IMR-90 (cell line): ENCODE data around the gene PRLH. TPM values are rescaled to one million over a fixed set of nuclear protein-coding genes. Genes with fewer than 3 reads are reported as not detected.

ENCODE experiments used
- ATAC-seq: fragments of 200-7000 bp; cut with Tn5 transposase; 2 replicates; pipeline ENCODE4 v1.9.1; 2020; ENCODE audit warnings: low read depth, mild to moderate bottlenecking, moderate library complexity
- BruUV-seq: library from RNA; stranded (reverse); fragments of 400-500 nt; replicated peaks from 2 replicates; lab custom pipeline; 2021; lab: Mats Ljungman, UMichigan
- CTCF ChIA-PET: fragments of 300-600 bp; formaldehyde crosslinking; extraction: SDS; loops from one replicate; lab custom pipeline; 2021; ENCODE audit warnings: antibody characterized with exemption; lab: Yijun Ruan, JAX
- POLR2A ChIA-PET: fragments of 300-600 bp; sonication (Branson Sonifier 250); formaldehyde crosslinking; loops from one replicate; lab custom pipeline; 2022; ENCODE audit warnings: antibody characterized with exemption; ENCODE audit not compliant: unreplicated experiment; lab: Charles Lee
- DNase-seq: peaks from one replicate; pipeline ENCODE4 v3.0.0; 2013
- H2AFZ ChIP-seq: replicated peaks from 2 replicates; pipeline ENCODE3; 2013; ENCODE audit warnings: low read length, mild to moderate bottlenecking; ENCODE audit not compliant: poor library complexity
- H2AK5ac ChIP-seq: 2 replicates; pipeline ENCODE4 v1.6.1; 2013; ENCODE audit warnings: low read depth, low read length, inconsistent platforms
- H2AK9ac ChIP-seq: replicated peaks from 2 replicates; pipeline ENCODE3; 2013; ENCODE audit warnings: mild to moderate bottlenecking, low read depth, low read length, moderate library complexity; ENCODE audit not compliant: poor library complexity
- H2BK120ac ChIP-seq: 2 replicates; pipeline ENCODE4 v1.6.1; 2013; ENCODE audit warnings: low read depth, low read length, inconsistent platforms
- H2BK15ac ChIP-seq: 3 replicates; pipeline ENCODE4 v1.6.1; 2013; ENCODE audit warnings: low read depth, low read length, inconsistent platforms
- H2BK20ac ChIP-seq: 2 replicates; pipeline ENCODE4 v1.6.1; 2013; ENCODE audit warnings: low read depth, mild to moderate bottlenecking, inconsistent platforms, low read length, moderate library complexity
- H2BK5ac ChIP-seq: 2 replicates; pipeline ENCODE4 v1.6.1; 2013; ENCODE audit warnings: mild to moderate bottlenecking, low read depth, low read length, inconsistent platforms; ENCODE audit not compliant: poor library complexity, severe bottlenecking
- H3K14ac ChIP-seq: replicated peaks from 2 replicates; pipeline ENCODE4 v1.6.1; 2013; ENCODE audit warnings: low read depth, low read length, inconsistent platforms
- H3K18ac ChIP-seq: 2 replicates; pipeline ENCODE4 v1.6.1; 2013; ENCODE audit warnings: low read depth, low read length, control low read depth
- H3K23ac ChIP-seq: 2 replicates; pipeline ENCODE4 v1.6.1; 2013; ENCODE audit warnings: low read depth, low read length, inconsistent platforms
- H3K27ac ChIP-seq: 2 replicates; pipeline ENCODE4 v1.5.1; 2013; ENCODE audit warnings: mild to moderate bottlenecking, control low read depth, low read length; ENCODE audit not compliant: insufficient read depth
- H3K27me3 ChIP-seq: 2 replicates; pipeline ENCODE4 v1.6.1; 2013; ENCODE audit warnings: low read length; ENCODE audit not compliant: control insufficient read depth, insufficient read depth
- H3K36me3 ChIP-seq: 2 replicates; pipeline ENCODE4 v1.6.1; 2013; ENCODE audit warnings: low read length, mixed read lengths; ENCODE audit not compliant: control insufficient read depth, insufficient read depth
- H3K4ac ChIP-seq: 2 replicates; pipeline ENCODE4 v1.6.1; 2013; ENCODE audit warnings: low read depth, low read length, inconsistent platforms
- H3K4me1 ChIP-seq: 2 replicates; pipeline ENCODE4 v1.6.1; 2013; ENCODE audit warnings: low read length, mixed read lengths; ENCODE audit not compliant: control insufficient read depth, insufficient read depth
- H3K4me2 ChIP-seq: 2 replicates; pipeline ENCODE4 v1.6.1; 2013; ENCODE audit warnings: low read depth, mild to moderate bottlenecking, control low read depth, low read length, moderate library complexity
- H3K4me3 ChIP-seq: 2 replicates; pipeline ENCODE4 v1.5.1; 2013; ENCODE audit warnings: low read depth, mild to moderate bottlenecking, control low read depth, low read length, moderate library complexity; ENCODE audit not compliant: insufficient read depth
- H3K56ac ChIP-seq: 2 replicates; pipeline ENCODE4 v1.6.1; 2013; ENCODE audit warnings: low read length, inconsistent platforms; ENCODE audit not compliant: insufficient read depth; ENCODE audit errors: extremely low read depth
- H3K79me1 ChIP-seq, 2 experiments: 2 replicates each; pipeline ENCODE4 v1.6.1; 2013; ENCODE audit warnings: low read length in 2 of 2, inconsistent platforms in 1 of 2, low read depth in 1 of 2
- H3K9ac ChIP-seq: 2 replicates; pipeline ENCODE4 v1.6.1; 2013; ENCODE audit warnings: low read depth, low read length, control low read depth
- H3K9me1 ChIP-seq: 2 replicates; pipeline ENCODE4 v1.6.1; 2013; ENCODE audit warnings: low read length, inconsistent platforms; ENCODE audit not compliant: insufficient read depth
- H3K9me3 ChIP-seq: 2 replicates; pipeline ENCODE4 v1.6.1; 2013; ENCODE audit warnings: low read length; ENCODE audit not compliant: control insufficient read depth, insufficient read depth
- H4K20me1 ChIP-seq: 2 replicates; pipeline ENCODE4 v1.6.1; 2013; ENCODE audit warnings: low read length, inconsistent platforms; ENCODE audit not compliant: insufficient read depth
- H4K5ac ChIP-seq: 2 replicates; pipeline ENCODE4 v1.6.1; 2013; ENCODE audit warnings: mild to moderate bottlenecking, low read depth, low read length, control low read depth
- H4K8ac ChIP-seq, 2 experiments: 2 replicates each; pipeline ENCODE4 v1.6.1; 2013; ENCODE audit warnings: low read depth in 2 of 2, low read length in 2 of 2, control low read depth in 1 of 2, inconsistent platforms in 1 of 2
- H4K91ac ChIP-seq: 2 replicates; pipeline ENCODE4 v1.6.1; 2013; ENCODE audit warnings: low read depth, low read length, inconsistent platforms; ENCODE audit not compliant: insufficient read depth
- BHLHE40 ChIP-seq: fragments of 150-350 bp; IDR thresholded peaks from 2 replicates; pipeline ENCODE4 v1.6.1; 2016; ENCODE audit warnings: mild to moderate bottlenecking, low read depth, low read length
- CEBPB ChIP-seq: IDR thresholded peaks from 2 replicates; pipeline ENCODE4 v1.6.1; 2012; ENCODE audit warnings: low read depth, low read length, improper control_type of control experiment
- CHD1 ChIP-seq: IDR thresholded peaks from 2 replicates; pipeline ENCODE4 v1.6.1; 2012; ENCODE audit warnings: low read depth, low read length, improper control_type of control experiment
- FOS ChIP-seq: fragments of 150-350 bp; IDR thresholded peaks from 2 replicates; pipeline ENCODE4 v1.6.1; 2016; ENCODE audit warnings: low read depth, low read length
- MAFK ChIP-seq: IDR thresholded peaks from 2 replicates; pipeline ENCODE4 v1.6.1; 2012; ENCODE audit warnings: low read depth, low read length, improper control_type of control experiment
- MAZ ChIP-seq: IDR thresholded peaks from 2 replicates; pipeline ENCODE4 v1.6.1; 2012; ENCODE audit warnings: low read depth, mild to moderate bottlenecking, low read length, improper control_type of control experiment, moderate library complexity, borderline replicate concordance
- POLR2A ChIP-seq: IDR thresholded peaks from 2 replicates; pipeline ENCODE4 v1.6.1; 2012; ENCODE audit warnings: mild to moderate bottlenecking, low read depth, low read length
- RAD21 ChIP-seq: IDR thresholded peaks from 2 replicates; pipeline ENCODE4 v1.6.1; 2012; ENCODE audit warnings: low read length, improper control_type of control experiment
- RFX5 ChIP-seq: IDR thresholded peaks from 2 replicates; pipeline ENCODE4 v1.8.0; 2012; ENCODE audit warnings: low read depth, mild to moderate bottlenecking, low read length, moderate library complexity
- whole genome bisulfite sequencing, 2 experiments: methylation state at CpG; one replicate each; pipeline versions ENCODE4 v1.1.5 to v1.1.7; 2013; ENCODE audit warnings: missing lambda C conversion rate in 2 of 2; ENCODE audit not compliant: insufficient read length in 1 of 2; ENCODE audit errors: extremely low coverage in 2 of 2; 5-methylcytosine and 5-hydroxymethylcytosine counted together
- dilution Hi-C: fragments of 300-500 bp; cut with HindIII; formaldehyde crosslinking; loops from one replicate; pipeline ENCODE4 v1.14.3; 2018; ENCODE audit warnings: low sequenced_read_pairs; ENCODE audit not compliant: unreplicated experiment
- in situ Hi-C: fragments of 300-500 bp; cut with MboI; formaldehyde crosslinking; loops from 3 replicates; pipeline ENCODE4 v1.14.3; 2019; ENCODE audit warnings: low sequenced_read_pairs, inconsistent platforms, mixed read lengths
- intact Hi-C: fragments of 100-400 bp; cut with micrococcal nuclease; formaldehyde crosslinking; loops from 2 replicates; pipeline ENCODE4 v1.10.0; 2022
- polyA plus RNA-seq, 3 experiments: library from polyadenylated mRNA; depleted of rRNA; stranded (reverse); fragments of >200 nt; gene quantifications; 2 replicates each; pipeline ENCODE4 v1.2.3, GENCODE V29; 2012; ENCODE audit warnings: low replicate concordance in 1 of 3
- total RNA-seq: library from RNA; depleted of rRNA; stranded (reverse); fragments of >200 nt; gene quantifications from 2 replicates; pipeline ENCODE4 v1.2.3, GENCODE V29; 2012
- TF ChIP-seq, protein P1 (sequence below): conservative IDR thresholded peaks from 2 replicates; pipeline ENCODE4 v1.5.1; 2012; ENCODE audit warnings: mild to moderate bottlenecking, low read depth, low read length, improper control_type of control experiment

PRLH gene
- total and polyA plus RNA-seq, 2 of the 4 experiments (the other 2 are of a cell fraction): not detected

- WGBS, 2 experiments: 70% methylated on average over 10 of the region's 16 CpGs; no CpG with 5 or more reads in 1 of the 2 experiments
- peak within 1 kb of the TSS; percentile 63; the same call in 1 of the 2 replicates for H2BK20ac ChIP-seq
- no peak within 1 kb of the TSS for H2BK120ac ChIP-seq
- no peak within 1 kb of the TSS for H4K91ac ChIP-seq
- no peak within 1 kb of the TSS for H4K5ac ChIP-seq
- in situ Hi-C loops: loop anchor here (5.0 kb wide), 1 partner anchor 152 kb away; no protein-coding TSS in a partner anchor
- 0 out of 2 replicates have a peak within 1 kb of the TSS, but pooled peaks have one; percentile 48 for H3K14ac ChIP-seq
- ChIA-PET CTCF (no interaction called here), POLR2A (no interaction called here)
- peaks cover 6% of the 10 kb centered on the region for H3K4me1 ChIP-seq
- peak within 1 kb of the TSS; percentile 62 for H2AK9ac ChIP-seq
- no peak within 1 kb of the TSS for H3K27ac ChIP-seq
- H3K9me3 ChIP-seq: peaks cover 3% of the 10 kb centered on the region; the same call in 1 of the 2 replicates
- dilution Hi-C loops: no loop called here
- no peak within 1 kb of the TSS for H3K18ac ChIP-seq
- no peak within 1 kb of the TSS for H2BK15ac ChIP-seq
- H4K20me1 ChIP-seq: no peaks in the 10 kb centered on the region
- TF ChIP-seq RFX5 (no peak), RAD21 (no peak), CHD1 (no peak), MAZ (no peak), MAFK (no peak), BHLHE40 (peak; percentile 72), CEBPB (no peak), POLR2A (no peak), FOS (peak; percentile 26; the same call in 1 of the 2 replicates)
- TF ChIP-seq, protein P1, sequence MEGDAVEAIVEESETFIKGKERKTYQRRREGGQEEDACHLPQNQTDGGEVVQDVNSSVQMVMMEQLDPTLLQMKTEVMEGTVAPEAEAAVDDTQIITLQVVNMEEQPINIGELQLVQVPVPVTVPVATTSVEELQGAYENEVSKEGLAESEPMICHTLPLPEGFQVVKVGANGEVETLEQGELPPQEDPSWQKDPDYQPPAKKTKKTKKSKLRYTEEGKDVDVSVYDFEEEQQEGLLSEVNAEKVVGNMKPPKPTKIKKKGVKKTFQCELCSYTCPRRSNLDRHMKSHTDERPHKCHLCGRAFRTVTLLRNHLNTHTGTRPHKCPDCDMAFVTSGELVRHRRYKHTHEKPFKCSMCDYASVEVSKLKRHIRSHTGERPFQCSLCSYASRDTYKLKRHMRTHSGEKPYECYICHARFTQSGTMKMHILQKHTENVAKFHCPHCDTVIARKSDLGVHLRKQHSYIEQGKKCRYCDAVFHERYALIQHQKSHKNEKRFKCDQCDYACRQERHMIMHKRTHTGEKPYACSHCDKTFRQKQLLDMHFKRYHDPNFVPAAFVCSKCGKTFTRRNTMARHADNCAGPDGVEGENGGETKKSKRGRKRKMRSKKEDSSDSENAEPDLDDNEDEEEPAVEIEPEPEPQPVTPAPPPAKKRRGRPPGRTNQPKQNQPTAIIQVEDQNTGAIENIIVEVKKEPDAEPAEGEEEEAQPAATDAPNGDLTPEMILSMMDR: no peak
- H3K23ac ChIP-seq: no peak within 1 kb of the TSS
- ATAC-seq (no peak), DNase-seq (peak; percentile 39)
- H3K4me3 ChIP-seq: no peak within 1 kb of the TSS
- H3K4ac ChIP-seq: no peak within 1 kb of the TSS
- H3K27me3 ChIP-seq: no peaks in the 10 kb centered on the region
- no peaks in the 10 kb centered on the region for H3K36me3 ChIP-seq
- no TSS peak for BruUV-seq
- no peak within 1 kb of the TSS for H4K8ac ChIP-seq
- H3K79me1 ChIP-seq: no peaks in the 10 kb centered on the region
- intact Hi-C loops: no loop called here
- H2AFZ ChIP-seq: peak within 1 kb of the TSS; percentile 26
- H3K9ac ChIP-seq: no peak within 1 kb of the TSS
- no peak within 1 kb of the TSS for H2BK5ac ChIP-seq
- H3K56ac ChIP-seq: no peak within 1 kb of the TSS
- H2AK5ac ChIP-seq: no peak within 1 kb of the TSS
- H3K9me1 ChIP-seq: no peaks in the 10 kb centered on the region
- H3K4me2 ChIP-seq: no peak within 1 kb of the TSS
Observed at GRCh38 chr2:237590272-237591140, 24.1 kb downstream of the PRLH start, which contains the start of gene RAB17. Gene RAB17, minus strand, starts transcription at chr2:237590734. Its CDS starts 4,580 bp downstream, at chr2:237586154.
